SK-N-SH treated with all-trans-retinoic acid at 6 μM for 48 hours (cell line): Measurements from ENCODE around the gene CBLB.

Experiments used
- ATAC-seq: fragments of 200-7000 bp; cut with Tn5 transposase; 3 replicates; pipeline ENCODE4 v1.9.1; 2020; ENCODE audit warnings: mild to moderate bottlenecking, moderate library complexity
- ARNTL ChIP-seq: fragments of 450-650 bp; formaldehyde crosslinking; IDR thresholded peaks from 2 replicates; pipeline ENCODE4 v1.5.0; 2020; ENCODE audit warnings: low read depth, mild to moderate bottlenecking, moderate library complexity, borderline replicate concordance
- BACH2 ChIP-seq: fragments of 250-450 bp; sonication (Bioruptor Pico); IDR thresholded peaks from 2 replicates; pipeline ENCODE4 v1.9.0; 2021; ENCODE audit warnings: mild to moderate bottlenecking, borderline replicate concordance
- CREB5 ChIP-seq: fragments of 250-450 bp; sonication (Bioruptor Pico); IDR thresholded peaks from 2 replicates; pipeline ENCODE4 v1.5.1; 2020; ENCODE audit warnings: low read depth, mild to moderate bottlenecking, moderate library complexity
- CSDC2 ChIP-seq: fragments of 250-450 bp; sonication (Bioruptor Pico); IDR thresholded peaks from 2 replicates; pipeline ENCODE4 v1.5.0; 2020; ENCODE audit warnings: mild to moderate bottlenecking, moderate library complexity
- CSRNP3 ChIP-seq: fragments of 250-450 bp; sonication (Bioruptor Pico); IDR thresholded peaks from 2 replicates; pipeline ENCODE4 v1.5.1; 2021; ENCODE audit warnings: mild to moderate bottlenecking, moderate library complexity
- ESRRG ChIP-seq: fragments of 250-450 bp; sonication (Bioruptor Pico); IDR thresholded peaks from 2 replicates; pipeline ENCODE4 v1.6.1; 2021; ENCODE audit warnings: mild to moderate bottlenecking
- GLIS3 ChIP-seq: fragments of 250-450 bp; sonication (Bioruptor Pico); IDR thresholded peaks from 2 replicates; pipeline ENCODE4 v1.5.0; 2020; ENCODE audit warnings: mild to moderate bottlenecking, moderate library complexity
- ISL1 ChIP-seq: fragments of 250-450 bp; sonication (Bioruptor Pico); IDR thresholded peaks from 2 replicates; pipeline ENCODE4 v2.1.2; 2022; ENCODE audit warnings: mild to moderate bottlenecking, moderate library complexity
- OSR1 ChIP-seq: fragments of 250-450 bp; sonication (Bioruptor Pico); IDR thresholded peaks from 2 replicates; pipeline ENCODE4 v1.8.0; 2022; ENCODE audit warnings: moderate library complexity, mild to moderate bottlenecking, inconsistent platforms
- PATZ1 ChIP-seq: fragments of 250-450 bp; sonication (Bioruptor Pico); IDR thresholded peaks from 2 replicates; pipeline ENCODE4 v1.8.0; 2020; ENCODE audit warnings: mild to moderate bottlenecking, moderate library complexity, borderline replicate concordance
- PPARA ChIP-seq: fragments of 250-450 bp; sonication (Bioruptor Pico); IDR thresholded peaks from 2 replicates; pipeline ENCODE4 v1.5.0; 2020; ENCODE audit warnings: mild to moderate bottlenecking, borderline replicate concordance
- RARB ChIP-seq: fragments of 250-450 bp; sonication (Bioruptor Pico); IDR thresholded peaks from 2 replicates; pipeline ENCODE4 v1.8.0; 2021; ENCODE audit warnings: mild to moderate bottlenecking, moderate library complexity
- SNAI2 ChIP-seq: fragments of 250-450 bp; sonication (Bioruptor Pico); IDR thresholded peaks from 2 replicates; pipeline ENCODE4 v1.5.0; 2020; ENCODE audit warnings: mild to moderate bottlenecking, moderate library complexity
- TOX ChIP-seq: fragments of 250-450 bp; sonication (Bioruptor Pico); IDR thresholded peaks from 2 replicates; pipeline ENCODE4 v1.8.0; 2021; ENCODE audit warnings: mild to moderate bottlenecking, moderate library complexity, borderline replicate concordance
- ZC3H10 ChIP-seq: fragments of 250-450 bp; sonication (Bioruptor Pico); IDR thresholded peaks from 2 replicates; pipeline ENCODE4 v1.5.1; 2021; ENCODE audit warnings: mild to moderate bottlenecking, moderate library complexity
- ZFP3 ChIP-seq: fragments of 250-450 bp; sonication (Bioruptor Pico); IDR thresholded peaks from 2 replicates; pipeline ENCODE4 v1.5.0; 2020; ENCODE audit warnings: mild to moderate bottlenecking, moderate library complexity
- ZFP30 ChIP-seq: fragments of 450-650 bp; formaldehyde crosslinking; IDR thresholded peaks from 2 replicates; pipeline ENCODE4 v1.5.0; 2022; ENCODE audit warnings: mild to moderate bottlenecking, moderate library complexity
- ZNF565 ChIP-seq: fragments of 450-650 bp; formaldehyde crosslinking; conservative IDR thresholded peaks from 2 replicates; pipeline ENCODE4 v1.5.0; 2020; ENCODE audit warnings: low read depth, mild to moderate bottlenecking, moderate library complexity
- ZNF70 ChIP-seq: fragments of 450-650 bp; formaldehyde crosslinking; IDR thresholded peaks from 2 replicates; pipeline ENCODE4 v1.5.0; 2020; ENCODE audit warnings: mild to moderate bottlenecking, moderate library complexity
- ZNF8 ChIP-seq: fragments of 450-650 bp; formaldehyde crosslinking; IDR thresholded peaks from 2 replicates; pipeline ENCODE4 v1.5.0; 2020; ENCODE audit warnings: mild to moderate bottlenecking, moderate library complexity
- TF ChIP-seq, protein P1 (sequence below): fragments of 250-450 bp; sonication (Bioruptor Pico); IDR thresholded peaks from 2 replicates; pipeline ENCODE4 v1.8.0; 2021; ENCODE audit warnings: low read depth, mild to moderate bottlenecking, moderate library complexity, borderline replicate concordance
- TF ChIP-seq, protein P2 (sequence below): fragments of 250-450 bp; sonication (Bioruptor Pico); IDR thresholded peaks from 2 replicates; pipeline ENCODE4 v1.5.0; 2020; ENCODE audit warnings: mild to moderate bottlenecking, moderate library complexity

Gene CBLB

DNA sequence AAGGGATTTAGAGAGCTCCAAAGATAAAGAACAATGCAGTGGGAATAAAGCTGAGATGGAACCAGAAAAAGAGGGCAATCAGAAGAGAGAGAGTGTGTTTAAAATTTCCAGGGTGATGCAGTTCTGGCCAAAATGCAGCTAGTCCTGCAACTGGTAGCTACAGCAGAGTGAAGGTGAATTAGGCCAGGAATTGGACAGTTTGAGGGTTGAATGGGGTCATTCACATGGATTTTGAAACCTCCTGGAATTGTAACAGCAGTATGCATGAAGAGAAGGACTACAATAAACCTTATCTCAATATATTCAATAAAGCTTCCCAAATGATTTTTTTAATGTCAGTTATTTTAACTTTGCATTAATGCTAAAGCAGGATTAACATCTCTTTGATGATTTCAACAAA lies 85.2 kb downstream of the CBLB start:
- TF ChIP-seq OSR1 (CRISPR knock-in tag) (no peak), PATZ1 (no peak), CSDC2 (CRISPR knock-in tag) (no peak)
- TF ChIP-seq, protein P1, sequence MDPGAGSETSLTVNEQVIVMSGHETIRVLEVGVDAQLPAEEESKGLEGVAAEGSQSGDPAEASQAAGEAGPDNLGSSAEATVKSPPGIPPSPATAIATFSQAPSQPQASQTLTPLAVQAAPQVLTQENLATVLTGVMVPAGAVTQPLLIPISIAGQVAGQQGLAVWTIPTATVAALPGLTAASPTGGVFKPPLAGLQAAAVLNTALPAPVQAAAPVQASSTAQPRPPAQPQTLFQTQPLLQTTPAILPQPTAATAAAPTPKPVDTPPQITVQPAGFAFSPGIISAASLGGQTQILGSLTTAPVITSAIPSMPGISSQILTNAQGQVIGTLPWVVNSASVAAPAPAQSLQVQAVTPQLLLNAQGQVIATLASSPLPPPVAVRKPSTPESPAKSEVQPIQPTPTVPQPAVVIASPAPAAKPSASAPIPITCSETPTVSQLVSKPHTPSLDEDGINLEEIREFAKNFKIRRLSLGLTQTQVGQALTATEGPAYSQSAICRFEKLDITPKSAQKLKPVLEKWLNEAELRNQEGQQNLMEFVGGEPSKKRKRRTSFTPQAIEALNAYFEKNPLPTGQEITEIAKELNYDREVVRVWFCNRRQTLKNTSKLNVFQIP (CRISPR knock-in tag), result no peak
- no peak for ATAC-seq

GRCh38 chr3:105781871-105782270 lies 86.9 kb downstream of the CBLB start:
- ATAC-seq, result no peak
- no peak for TF ChIP-seq ZFP30 (CRISPR knock-in tag)
- no peak for TF ChIP-seq CSRNP3 (CRISPR knock-in tag)
- TF ChIP-seq, protein P1 (CRISPR knock-in tag), result no peak
- TF ChIP-seq ESRRG (CRISPR knock-in tag), result no peak
- TF ChIP-seq ZNF8, result no peak
- no peak for TF ChIP-seq TOX (CRISPR knock-in tag)
- no peak for TF ChIP-seq BACH2 (CRISPR knock-in tag)
- TF ChIP-seq SNAI2 (CRISPR knock-in tag), result no peak
- no peak for TF ChIP-seq ZNF70 (CRISPR knock-in tag)
- no peak for TF ChIP-seq ZFP3
- no peak for TF ChIP-seq ZC3H10
- no peak for TF ChIP-seq PATZ1
- no peak for TF ChIP-seq GLIS3
- TF ChIP-seq ARNTL (CRISPR knock-in tag), result no peak
- TF ChIP-seq CSDC2 (CRISPR knock-in tag), result no peak
- no peak for TF ChIP-seq PPARA (CRISPR knock-in tag)
- TF ChIP-seq CREB5 (CRISPR knock-in tag), result no peak
- TF ChIP-seq, all 23 proteins: peak for 0

DNA sequence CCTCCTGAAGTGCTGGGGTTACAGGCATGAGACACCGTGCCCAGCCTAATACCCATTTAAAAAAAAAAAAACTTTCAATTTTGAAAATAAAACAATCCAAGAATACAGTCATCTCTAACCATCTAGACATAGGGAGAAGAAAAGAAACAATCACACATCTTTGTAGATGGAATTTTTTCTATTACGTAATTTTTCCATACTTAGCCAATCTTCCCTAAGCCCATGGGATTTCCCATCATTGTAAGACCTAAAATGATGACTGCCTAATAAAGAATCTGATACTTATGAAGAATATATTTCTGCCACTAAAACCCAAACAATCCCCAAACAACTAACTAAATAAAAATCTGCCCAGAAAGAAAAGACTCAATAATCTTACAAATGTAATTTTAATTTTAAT lies 88.7 kb downstream of the CBLB start:
- ATAC-seq, result no peak
- TF ChIP-seq ZNF70 (CRISPR knock-in tag), result no peak
- TF ChIP-seq ISL1, result no peak
- TF ChIP-seq TOX (CRISPR knock-in tag), result no peak
- TF ChIP-seq PPARA (CRISPR knock-in tag), result no peak
- no peak for TF ChIP-seq ARNTL (CRISPR knock-in tag)
- TF ChIP-seq, protein P2, sequence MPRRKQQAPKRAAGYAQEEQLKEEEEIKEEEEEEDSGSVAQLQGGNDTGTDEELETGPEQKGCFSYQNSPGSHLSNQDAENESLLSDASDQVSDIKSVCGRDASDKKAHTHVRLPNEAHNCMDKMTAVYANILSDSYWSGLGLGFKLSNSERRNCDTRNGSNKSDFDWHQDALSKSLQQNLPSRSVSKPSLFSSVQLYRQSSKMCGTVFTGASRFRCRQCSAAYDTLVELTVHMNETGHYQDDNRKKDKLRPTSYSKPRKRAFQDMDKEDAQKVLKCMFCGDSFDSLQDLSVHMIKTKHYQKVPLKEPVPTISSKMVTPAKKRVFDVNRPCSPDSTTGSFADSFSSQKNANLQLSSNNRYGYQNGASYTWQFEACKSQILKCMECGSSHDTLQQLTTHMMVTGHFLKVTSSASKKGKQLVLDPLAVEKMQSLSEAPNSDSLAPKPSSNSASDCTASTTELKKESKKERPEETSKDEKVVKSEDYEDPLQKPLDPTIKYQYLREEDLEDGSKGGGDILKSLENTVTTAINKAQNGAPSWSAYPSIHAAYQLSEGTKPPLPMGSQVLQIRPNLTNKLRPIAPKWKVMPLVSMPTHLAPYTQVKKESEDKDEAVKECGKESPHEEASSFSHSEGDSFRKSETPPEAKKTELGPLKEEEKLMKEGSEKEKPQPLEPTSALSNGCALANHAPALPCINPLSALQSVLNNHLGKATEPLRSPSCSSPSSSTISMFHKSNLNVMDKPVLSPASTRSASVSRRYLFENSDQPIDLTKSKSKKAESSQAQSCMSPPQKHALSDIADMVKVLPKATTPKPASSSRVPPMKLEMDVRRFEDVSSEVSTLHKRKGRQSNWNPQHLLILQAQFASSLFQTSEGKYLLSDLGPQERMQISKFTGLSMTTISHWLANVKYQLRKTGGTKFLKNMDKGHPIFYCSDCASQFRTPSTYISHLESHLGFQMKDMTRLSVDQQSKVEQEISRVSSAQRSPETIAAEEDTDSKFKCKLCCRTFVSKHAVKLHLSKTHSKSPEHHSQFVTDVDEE (CRISPR knock-in tag), result no peak
- TF ChIP-seq, protein P1 (CRISPR knock-in tag), result no peak
- TF ChIP-seq ZNF565 (CRISPR knock-in tag), result no peak
- TF ChIP-seq SNAI2 (CRISPR knock-in tag), result no peak
- no peak for TF ChIP-seq RARB (CRISPR knock-in tag)
- TF ChIP-seq CSRNP3 (CRISPR knock-in tag), result no peak
- TF ChIP-seq ZFP3, result no peak
